Tibial nerve (tissue), 4 donors: ENCODE results near the gene GOLGA6C. TPM values are rescaled to one million over a fixed set of nuclear protein-coding genes. Genes with fewer than 3 reads are reported as not detected.
"Not testable (repeated sequence)": the region's sequence is repeated elsewhere in the genome, so short reads cannot be mapped to it uniquely, and the experiment has no call there.

Experiments used
- DNase-seq, 2 donors: peaks; one replicate each; pipeline ENCODE4 v3.0.0-alpha.2; 2019; ENCODE audit warnings: low spot score in 2 of 2
- H3K27ac ChIP-seq, 4 donors: fragments of 200-600 bp; sonication (generic) in 3 of 4; one replicate each; pipeline ENCODE4 v1.5.1; 2017 to 2019; ENCODE audit warnings: mild to moderate bottlenecking in 1 of 4
- H3K27me3 ChIP-seq, 2 donors: fragments of 200-600 bp; sonication (generic) in 1 of 2; one replicate each; pipeline versions ENCODE4 v1.5.1 to v1.6.0; 2017 to 2019
- H3K36me3 ChIP-seq, 3 donors: fragments of 200-600 bp; sonication (generic); one replicate each; pipeline ENCODE4 v1.5.1; 2018 to 2019
- H3K4me1 ChIP-seq, 4 donors: fragments of 200-600 bp; sonication (generic) in 3 of 4; one replicate each; pipeline ENCODE4 v1.5.1; 2017 to 2019
- H3K4me3 ChIP-seq, 4 donors: fragments of 200-600 bp; sonication (generic) in 3 of 4; one replicate each; pipeline ENCODE4 v1.5.1; 2017 to 2019; ENCODE audit warnings: mild to moderate bottlenecking in 1 of 4, moderate library complexity in 1 of 4
- H3K9me3 ChIP-seq, 4 donors: fragments of 200-600 bp; sonication (generic) in 3 of 4; one replicate each; pipeline ENCODE4 v1.5.1; 2017 to 2019
- EP300 ChIP-seq, 2 donors: sonication (generic); formaldehyde crosslinking; IDR thresholded peaks; one replicate each; pipeline ENCODE4 v1.6.1; 2017; ENCODE audit warnings: antibody characterized with exemption in 2 of 2, mild to moderate bottlenecking in 1 of 2
- POLR2A ChIP-seq, 2 donors: fragments of 450-650 bp; IDR thresholded peaks; one replicate each; pipeline ENCODE4 v1.6.1; 2017; ENCODE audit warnings: antibody characterized with exemption in 2 of 2, mild to moderate bottlenecking in 2 of 2, moderate library complexity in 2 of 2
- WGBS, 2 donors: methylation state at CpG; one replicate each; pipeline ENCODE4 v1.1.5; 2018; 5-methylcytosine and 5-hydroxymethylcytosine counted together
- total RNA-seq, 4 donors: library from RNA; depleted of rRNA; stranded (reverse); fragments of >200 nt; gene quantifications; one replicate each; pipeline ENCODE4 v1.1.0, GENCODE V29; 2016
- TF ChIP-seq, protein P1 (sequence below), 5 experiments: fragments of 200-600 bp in 3 of 5; fragments of 450-650 bp in 2 of 5; sonication (generic) in 3 of 5; IDR thresholded peaks; one replicate each; pipeline ENCODE4 v1.5.1; 2016 to 2019; ENCODE audit warnings: antibody characterized with exemption in 5 of 5, mild to moderate bottlenecking in 3 of 5, moderate library complexity in 2 of 5

GOLGA6C gene
- total RNA-seq, 4 donors from 2014 or later: 0.63 to 1.5 TPM; not detected in 2

DNA sequence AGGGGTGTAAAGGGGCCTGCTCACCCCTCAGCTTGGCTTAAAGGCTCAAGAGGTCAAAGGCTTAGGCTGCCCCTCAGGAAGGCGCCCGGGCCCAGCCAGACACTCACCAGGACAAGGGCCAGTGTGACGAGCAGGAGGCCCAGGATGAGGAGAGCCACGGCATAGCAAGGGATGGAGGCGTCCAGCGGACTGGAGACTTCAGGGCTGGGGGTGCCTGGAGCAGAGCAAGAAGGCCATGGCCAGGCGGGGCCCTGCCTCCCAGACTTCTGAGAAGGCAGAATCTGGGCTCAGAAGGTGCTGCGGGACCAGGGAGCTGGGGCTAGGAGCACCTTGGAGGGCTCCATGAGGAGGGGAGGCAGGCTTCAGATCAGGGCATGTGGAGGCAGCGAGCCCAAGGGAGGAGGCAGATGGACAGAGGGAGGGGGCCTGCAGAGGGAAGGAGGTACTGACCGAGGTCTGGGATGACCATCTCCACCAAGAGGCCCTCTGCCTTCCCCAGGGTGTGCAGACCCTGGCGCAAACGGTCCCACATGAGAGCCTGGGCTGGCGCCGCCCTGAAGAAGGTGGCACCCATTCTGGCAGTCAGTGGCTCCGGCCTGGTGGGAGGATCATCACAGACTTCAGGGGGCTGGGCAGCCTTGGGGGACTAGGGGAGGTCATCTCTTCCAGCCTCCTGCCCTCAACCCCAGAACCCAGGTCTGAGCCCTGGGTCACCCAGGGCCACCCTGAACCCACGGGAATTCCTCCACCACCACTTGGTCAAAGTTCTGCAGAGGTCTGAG is 32.0 kb upstream of the GOLGA6C start:
- Histone ChIP-seq H3K4me3 (no peak overlapping the region), H3K9me3 (no peaks in the 10 kb centered on the region), H3K27ac (no peak overlapping the region), H3K36me3 (no peaks in the 10 kb centered on the region), H3K27me3 (no peaks in the 10 kb centered on the region), H3K4me1 (no peaks in the 10 kb centered on the region)
- 85 to 86% methylated on average over 14 to 16 of the region's 16 CpGs for WGBS, 2 donors
- TF ChIP-seq EP300 (IDR thresholded peaks at IDR 0.05) (no peak), POLR2A (IDR thresholded peaks at IDR 0.05) (no peak)
- TF ChIP-seq, protein P1, sequence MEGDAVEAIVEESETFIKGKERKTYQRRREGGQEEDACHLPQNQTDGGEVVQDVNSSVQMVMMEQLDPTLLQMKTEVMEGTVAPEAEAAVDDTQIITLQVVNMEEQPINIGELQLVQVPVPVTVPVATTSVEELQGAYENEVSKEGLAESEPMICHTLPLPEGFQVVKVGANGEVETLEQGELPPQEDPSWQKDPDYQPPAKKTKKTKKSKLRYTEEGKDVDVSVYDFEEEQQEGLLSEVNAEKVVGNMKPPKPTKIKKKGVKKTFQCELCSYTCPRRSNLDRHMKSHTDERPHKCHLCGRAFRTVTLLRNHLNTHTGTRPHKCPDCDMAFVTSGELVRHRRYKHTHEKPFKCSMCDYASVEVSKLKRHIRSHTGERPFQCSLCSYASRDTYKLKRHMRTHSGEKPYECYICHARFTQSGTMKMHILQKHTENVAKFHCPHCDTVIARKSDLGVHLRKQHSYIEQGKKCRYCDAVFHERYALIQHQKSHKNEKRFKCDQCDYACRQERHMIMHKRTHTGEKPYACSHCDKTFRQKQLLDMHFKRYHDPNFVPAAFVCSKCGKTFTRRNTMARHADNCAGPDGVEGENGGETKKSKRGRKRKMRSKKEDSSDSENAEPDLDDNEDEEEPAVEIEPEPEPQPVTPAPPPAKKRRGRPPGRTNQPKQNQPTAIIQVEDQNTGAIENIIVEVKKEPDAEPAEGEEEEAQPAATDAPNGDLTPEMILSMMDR (IDR thresholded peaks at IDR 0.05): no peak
- no peak for DNase-seq

DNA sequence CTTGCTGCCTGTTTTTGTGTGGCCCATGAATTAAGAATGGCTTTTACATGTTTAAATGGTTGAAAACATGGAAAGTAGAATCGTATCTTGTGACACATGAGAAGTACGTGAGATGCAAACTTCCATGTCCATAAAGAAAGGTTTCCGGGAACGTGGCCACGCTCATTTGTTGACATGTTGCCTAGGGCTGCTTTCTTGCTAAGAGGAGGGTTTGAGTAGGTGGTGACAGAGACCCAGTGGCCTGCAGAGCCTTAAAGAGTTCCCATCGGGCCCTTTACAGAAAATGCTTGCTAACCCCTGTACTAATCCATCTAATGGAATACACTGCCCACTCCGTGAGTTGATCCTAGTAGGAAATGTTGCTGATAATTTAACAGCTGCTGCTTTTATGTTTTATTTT is 31.0 kb upstream of the GOLGA6C start:
- not testable (repeated sequence) for H3K9me3 ChIP-seq, H3K4me3 ChIP-seq, H3K27me3 ChIP-seq, H3K36me3 ChIP-seq, DNase-seq, H3K4me1 ChIP-seq, H3K27ac ChIP-seq
- 70 to 72% methylated on average over 7 of the region's 7 CpGs for WGBS, 2 donors

DNA sequence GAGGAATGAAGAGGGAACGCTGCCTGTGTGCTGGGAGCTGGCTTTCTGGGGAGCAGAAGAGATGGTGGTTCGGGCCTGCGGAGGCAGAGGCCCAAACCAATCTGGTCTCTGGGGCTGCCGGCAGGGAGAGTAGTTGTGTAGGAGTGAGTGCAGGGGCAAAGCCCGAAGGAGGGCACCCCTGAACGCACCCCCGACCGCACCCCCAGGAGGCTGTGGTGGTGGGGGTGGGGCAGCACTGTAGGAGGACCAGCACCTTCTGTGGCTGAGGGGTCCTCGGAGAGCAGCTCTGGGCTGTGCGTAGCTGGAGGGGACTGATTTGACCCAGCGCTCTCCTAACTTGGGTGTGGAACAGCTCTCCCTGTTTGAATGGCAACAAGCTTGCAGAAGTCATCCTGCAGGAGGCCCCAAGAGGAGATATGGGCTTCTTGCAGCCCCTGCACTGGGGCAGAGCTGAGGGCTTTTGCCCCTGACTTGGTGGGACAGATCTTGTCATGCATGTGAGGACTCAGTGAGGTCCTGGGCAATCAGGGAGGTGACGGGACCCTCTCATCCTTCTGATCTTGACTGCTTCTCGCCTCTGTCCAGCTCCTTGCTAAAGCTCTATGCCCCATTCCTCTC is 30.4 kb upstream of the GOLGA6C start:
- no peaks in the 10 kb centered on the region for H3K36me3 ChIP-seq
- no peak overlapping the region for H3K27ac ChIP-seq
- no peaks in the 10 kb centered on the region for H3K4me1 ChIP-seq
- 77 to 80% methylated on average over 11 to 13 of the region's 13 CpGs for WGBS, 2 donors
- H3K27me3 ChIP-seq: no peaks in the 10 kb centered on the region
- no peak overlapping the region for H3K4me3 ChIP-seq
- DNase-seq: no peak
- TF ChIP-seq EP300 (IDR thresholded peaks at IDR 0.05) (no peak), POLR2A (IDR thresholded peaks at IDR 0.05) (no peak)
- TF ChIP-seq, protein P1 (IDR thresholded peaks at IDR 0.05): no peak
- no peaks in the 10 kb centered on the region for H3K9me3 ChIP-seq

DNA sequence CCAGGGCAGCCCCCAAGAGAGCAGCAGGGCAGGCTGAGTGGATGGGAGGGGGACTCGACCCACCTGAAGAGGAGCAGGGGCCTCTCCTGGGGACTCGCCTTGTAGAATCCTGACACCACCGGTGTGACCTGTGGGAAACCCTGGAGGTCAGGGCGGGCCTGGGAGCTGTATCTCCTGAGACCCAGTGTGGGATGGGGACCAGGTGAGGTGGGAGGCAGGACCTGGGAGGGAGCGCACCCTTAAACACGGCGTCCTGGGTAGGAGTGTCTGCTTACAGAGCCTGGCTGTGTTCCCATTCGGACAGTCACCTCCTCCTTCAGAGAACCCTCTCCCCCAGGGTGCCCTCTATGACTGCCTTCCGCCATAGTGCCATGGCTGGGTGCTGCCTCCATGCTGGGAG is 29.3 kb upstream of the GOLGA6C start:
- peaks cover 0 to 9% of the 10 kb centered on the region in 2 donors for H3K27me3 ChIP-seq
- no peak overlapping the region for H3K4me3 ChIP-seq
- no peaks in the 10 kb centered on the region for H3K36me3 ChIP-seq
- no peaks in the 10 kb centered on the region for H3K4me1 ChIP-seq
- no peak for DNase-seq
- 85 to 92% methylated on average over 8 to 9 of the region's 9 CpGs for WGBS, 2 donors
- H3K9me3 ChIP-seq: no peaks in the 10 kb centered on the region
- no peak overlapping the region for H3K27ac ChIP-seq
- no peak for TF ChIP-seq EP300 (IDR thresholded peaks at IDR 0.05)
- no peak for TF ChIP-seq POLR2A (IDR thresholded peaks at IDR 0.05)
- TF ChIP-seq, protein P1 (IDR thresholded peaks at IDR 0.05): no peak

DNA sequence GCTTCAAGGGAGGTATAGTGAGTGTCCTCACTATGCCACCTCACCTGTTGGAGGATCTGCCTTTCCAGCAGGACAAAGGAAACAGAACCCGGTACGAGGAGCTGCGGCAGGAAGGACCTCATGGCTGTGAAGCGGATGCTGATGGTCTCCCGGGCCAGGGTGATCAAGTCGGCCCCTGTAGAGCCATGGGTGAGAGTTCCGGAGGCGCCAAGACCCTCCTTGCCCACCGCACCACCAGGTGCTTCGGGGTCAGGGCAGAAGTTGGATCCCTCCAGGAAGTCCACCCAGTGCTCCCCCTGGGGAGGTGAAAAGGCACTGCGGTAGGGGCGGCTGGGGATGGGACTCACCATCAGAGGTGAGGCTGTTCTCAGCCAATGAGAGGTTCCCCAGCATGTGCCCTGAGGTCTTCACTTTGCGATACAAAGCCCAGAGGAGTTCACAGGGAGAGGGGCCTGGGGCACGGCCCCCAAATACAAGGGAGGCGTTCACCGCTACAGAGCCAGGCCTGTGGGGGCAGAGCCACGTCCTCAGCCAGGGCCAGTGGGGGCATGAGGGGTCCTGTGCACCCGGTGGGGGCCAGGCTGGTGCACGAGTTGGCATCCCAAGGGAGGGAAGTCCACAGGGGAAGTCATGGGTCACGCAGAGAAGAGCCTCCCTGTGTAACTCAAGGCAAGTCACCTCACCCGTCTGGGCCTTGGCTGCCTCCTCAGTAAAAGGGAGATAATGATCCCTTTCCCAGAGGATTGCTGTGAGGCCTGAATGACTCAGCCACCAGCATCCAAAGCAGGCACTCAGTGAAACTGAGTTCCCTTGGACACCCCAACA is 28.7 kb upstream of the GOLGA6C start:
- no peaks in the 10 kb centered on the region for H3K36me3 ChIP-seq
- no peak overlapping the region for H3K27ac ChIP-seq
- peaks cover 0 to 14% of the 10 kb centered on the region in 2 donors for H3K27me3 ChIP-seq
- H3K4me3 ChIP-seq: no peak overlapping the region
- no peaks in the 10 kb centered on the region for H3K4me1 ChIP-seq
- no peaks in the 10 kb centered on the region for H3K9me3 ChIP-seq
- DNase-seq: no peak
- no peak for TF ChIP-seq EP300 (IDR thresholded peaks at IDR 0.05)
- TF ChIP-seq, protein P1 (IDR thresholded peaks at IDR 0.05): no peak
- TF ChIP-seq POLR2A (IDR thresholded peaks at IDR 0.05): no peak
- 74 to 86% methylated on average over 10 to 21 of the region's 21 CpGs for WGBS, 2 donors
